HepG2 (cell line): Measurements from ENCODE around the gene PPIB. TPM values are rescaled to one million over a fixed set of nuclear protein-coding genes. Genes with fewer than 3 reads are reported as not detected.

Source experiments
- ATM ChIP-seq: fragments of 450-650 bp; IDR thresholded peaks from 2 replicates; pipeline ENCODE4 v1.7.1; 2017; ENCODE audit warnings: mild to moderate bottlenecking, borderline replicate concordance
- CEBPG ChIP-seq: IDR thresholded peaks from 2 replicates; pipeline ENCODE4 v1.6.1; 2016
- CHCHD3 ChIP-seq: sonication (generic); formaldehyde crosslinking; IDR thresholded peaks from 2 replicates; pipeline ENCODE4 v1.8.0; 2022; ENCODE audit warnings: mild to moderate bottlenecking, missing genetic modification reagents, moderate library complexity
- DNMT1 ChIP-seq: sonication (generic); formaldehyde crosslinking; IDR thresholded peaks from 2 replicates; pipeline ENCODE4 v1.5.1; 2020; ENCODE audit warnings: mild to moderate bottlenecking, missing genetic modification reagents
- FOXJ3 ChIP-seq: sonication (generic); formaldehyde crosslinking; IDR thresholded peaks from 2 replicates; pipeline ENCODE4 v1.4.0; 2020; ENCODE audit warnings: missing genetic modification reagents, mild to moderate bottlenecking, borderline replicate concordance
- HNRNPK ChIP-seq: fragments of 200-400 bp; formaldehyde crosslinking; IDR thresholded peaks from 2 replicates; pipeline ENCODE4 v1.6.1; 2018; ENCODE audit warnings: low read length, low read depth, moderate library complexity, mild to moderate bottlenecking; ENCODE audit not compliant: poor library complexity, severe bottlenecking
- KDM3A ChIP-seq: IDR thresholded peaks from 2 replicates; pipeline ENCODE4 v1.6.1; 2018; ENCODE audit warnings: low read depth, missing compliant biosample characterization
- MED8 ChIP-seq: sonication (generic); formaldehyde crosslinking; IDR thresholded peaks from 2 replicates; pipeline ENCODE4 v1.8.1; 2023; ENCODE audit warnings: mild to moderate bottlenecking, missing genetic modification reagents; ENCODE audit not compliant: insufficient replicate concordance
- MTA1 ChIP-seq: sonication (generic); formaldehyde crosslinking; IDR thresholded peaks from 2 replicates; pipeline ENCODE4 v1.4.0; 2020; ENCODE audit warnings: missing genetic modification reagents, mild to moderate bottlenecking, borderline replicate concordance
- NFRKB ChIP-seq: fragments of 450-650 bp; IDR thresholded peaks from 2 replicates; pipeline ENCODE4 v1.6.1; 2017
- PHF5A ChIP-seq: IDR thresholded peaks from one replicate; pipeline ENCODE4 v1.6.1; 2018; ENCODE audit warnings: low read depth, missing genetic modification reagents; ENCODE audit not compliant: unreplicated experiment
- RFX3 ChIP-seq: IDR thresholded peaks from 2 replicates; pipeline ENCODE4 v1.6.1; 2016; ENCODE audit warnings: missing biosample characterization, missing genetic modification reagents
- SP2 ChIP-seq: sonication (generic); formaldehyde crosslinking; IDR thresholded peaks from 2 replicates; pipeline ENCODE4 v1.5.1; 2020; ENCODE audit warnings: mild to moderate bottlenecking, missing genetic modification reagents
- STAT6 ChIP-seq: sonication (generic); formaldehyde crosslinking; IDR thresholded peaks from 2 replicates; pipeline ENCODE4 v1.4.0; 2020; ENCODE audit warnings: missing genetic modification reagents, mild to moderate bottlenecking, borderline replicate concordance
- TCF7 ChIP-seq: sonication (generic); IDR thresholded peaks from 2 replicates; pipeline ENCODE4 v1.6.1; 2016; ENCODE audit warnings: antibody characterized with exemption, low read depth
- TOPORS ChIP-seq: sonication (generic); formaldehyde crosslinking; IDR thresholded peaks from 2 replicates; pipeline ENCODE4 v1.8.0; 2023; ENCODE audit warnings: mild to moderate bottlenecking, missing genetic modification reagents
- ZNF383 ChIP-seq: sonication (generic); formaldehyde crosslinking; IDR thresholded peaks from 2 replicates; pipeline ENCODE4 v1.4.0; 2020; ENCODE audit warnings: missing genetic modification reagents, mild to moderate bottlenecking, borderline replicate concordance
- ZNF431 ChIP-seq: sonication (generic); formaldehyde crosslinking; IDR thresholded peaks from 2 replicates; pipeline ENCODE4 v1.9.0; 2022; ENCODE audit warnings: missing genetic modification reagents, low read depth, mild to moderate bottlenecking, borderline replicate concordance
- ZNF704 ChIP-seq: sonication (generic); formaldehyde crosslinking; IDR thresholded peaks from 2 replicates; pipeline ENCODE4 v1.8.1; 2023; ENCODE audit warnings: mild to moderate bottlenecking, inconsistent platforms, moderate library complexity, missing genetic modification reagents, borderline replicate concordance
- polyA plus RNA-seq, 8 experiments: library from polyadenylated mRNA; depleted of rRNA in 3 of 8; stranded (reverse) in 7 of 8; unstranded in 1 of 8; fragments of >200 nt; fragmentation: Illumina TruSeq in 4 of 8; extraction: Trizol in 4 of 8; gene quantifications; 2 replicates each; pipeline versions ENCODE4 v1.2.1 to v1.2.3, GENCODE V29; 2011 to 2016; ENCODE audit warnings: low read depth in 4 of 8, missing spikeins in 1 of 8, mixed read lengths in 1 of 8; ENCODE audit not compliant: insufficient read depth in 1 of 8
- total RNA-seq, 5 experiments: library from RNA; depleted of rRNA; stranded (reverse); fragments of >200 nt; fragmentation: Illumina TruSeq; extraction: Trizol; gene quantifications; 2 replicates each; pipeline ENCODE4 v1.2.3, GENCODE V29; 2016; ENCODE audit warnings: low read depth in 1 of 5
- TF ChIP-seq, protein P1 (sequence below): sonication (generic); formaldehyde crosslinking; IDR thresholded peaks from 2 replicates; pipeline ENCODE4 v1.4.0; 2020; ENCODE audit warnings: mild to moderate bottlenecking, missing genetic modification reagents
- TF ChIP-seq, protein P2 (sequence below): sonication (generic); formaldehyde crosslinking; IDR thresholded peaks from 2 replicates; pipeline ENCODE4 v1.4.0; 2020; ENCODE audit warnings: low read depth, mild to moderate bottlenecking, missing genetic modification reagents
- TF ChIP-seq, protein P3 (sequence below): sonication (generic); formaldehyde crosslinking; IDR thresholded peaks from 2 replicates; pipeline ENCODE4 v1.4.0; 2020; ENCODE audit warnings: missing genetic modification reagents; ENCODE audit errors: not compliant biosample characterization

Gene PPIB
- total and polyA plus RNA-seq, 2 of the 13 experiments (the other 11 are each of a cell fraction or from before 2014, with no cell fraction given): 780 to 882 TPM

GRCh38 chr15:64162869-64163658 lies at the start of gene PPIB (continued):
- TF ChIP-seq, protein P1, sequence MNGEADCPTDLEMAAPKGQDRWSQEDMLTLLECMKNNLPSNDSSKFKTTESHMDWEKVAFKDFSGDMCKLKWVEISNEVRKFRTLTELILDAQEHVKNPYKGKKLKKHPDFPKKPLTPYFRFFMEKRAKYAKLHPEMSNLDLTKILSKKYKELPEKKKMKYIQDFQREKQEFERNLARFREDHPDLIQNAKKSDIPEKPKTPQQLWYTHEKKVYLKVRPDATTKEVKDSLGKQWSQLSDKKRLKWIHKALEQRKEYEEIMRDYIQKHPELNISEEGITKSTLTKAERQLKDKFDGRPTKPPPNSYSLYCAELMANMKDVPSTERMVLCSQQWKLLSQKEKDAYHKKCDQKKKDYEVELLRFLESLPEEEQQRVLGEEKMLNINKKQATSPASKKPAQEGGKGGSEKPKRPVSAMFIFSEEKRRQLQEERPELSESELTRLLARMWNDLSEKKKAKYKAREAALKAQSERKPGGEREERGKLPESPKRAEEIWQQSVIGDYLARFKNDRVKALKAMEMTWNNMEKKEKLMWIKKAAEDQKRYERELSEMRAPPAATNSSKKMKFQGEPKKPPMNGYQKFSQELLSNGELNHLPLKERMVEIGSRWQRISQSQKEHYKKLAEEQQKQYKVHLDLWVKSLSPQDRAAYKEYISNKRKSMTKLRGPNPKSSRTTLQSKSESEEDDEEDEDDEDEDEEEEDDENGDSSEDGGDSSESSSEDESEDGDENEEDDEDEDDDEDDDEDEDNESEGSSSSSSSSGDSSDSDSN: peak; percentile 70; the same call in 1 of the 2 replicates
- peak; percentile 48 for TF ChIP-seq CEBPG (CRISPR knock-in tag)
- no peak for TF ChIP-seq RFX3 (CRISPR knock-in tag)
- no peak for TF ChIP-seq ATM
- peak; percentile 43 for TF ChIP-seq HNRNPK
- no peak for TF ChIP-seq KDM3A (CRISPR knock-in tag)
- TF ChIP-seq SP2 (CRISPR knock-in tag): peak; percentile 90
- TF ChIP-seq MTA1 (CRISPR knock-in tag): 0 out of 2 replicates have a peak, but pooled peaks have one; percentile 22
- no peak for TF ChIP-seq TOPORS (CRISPR knock-in tag)
- no peak for TF ChIP-seq DNMT1 (CRISPR knock-in tag)
- no peak for TF ChIP-seq TCF7
- TF ChIP-seq, protein P2, sequence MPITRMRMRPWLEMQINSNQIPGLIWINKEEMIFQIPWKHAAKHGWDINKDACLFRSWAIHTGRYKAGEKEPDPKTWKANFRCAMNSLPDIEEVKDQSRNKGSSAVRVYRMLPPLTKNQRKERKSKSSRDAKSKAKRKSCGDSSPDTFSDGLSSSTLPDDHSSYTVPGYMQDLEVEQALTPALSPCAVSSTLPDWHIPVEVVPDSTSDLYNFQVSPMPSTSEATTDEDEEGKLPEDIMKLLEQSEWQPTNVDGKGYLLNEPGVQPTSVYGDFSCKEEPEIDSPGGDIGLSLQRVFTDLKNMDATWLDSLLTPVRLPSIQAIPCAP (CRISPR knock-in tag): no peak
- no peak for TF ChIP-seq FOXJ3
- TF ChIP-seq, protein P3, sequence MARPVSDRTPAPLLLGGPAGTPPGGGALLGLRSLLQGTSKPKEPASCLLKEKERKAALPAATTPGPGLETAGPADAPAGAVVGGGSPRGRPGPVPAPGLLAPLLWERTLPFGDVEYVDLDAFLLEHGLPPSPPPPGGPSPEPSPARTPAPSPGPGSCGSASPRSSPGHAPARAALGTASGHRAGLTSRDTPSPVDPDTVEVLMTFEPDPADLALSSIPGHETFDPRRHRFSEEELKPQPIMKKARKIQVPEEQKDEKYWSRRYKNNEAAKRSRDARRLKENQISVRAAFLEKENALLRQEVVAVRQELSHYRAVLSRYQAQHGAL (CRISPR knock-in tag): no peak
- no peak; the same call in 1 of the 2 replicates for TF ChIP-seq ZNF431 (CRISPR knock-in tag)
- TF ChIP-seq CHCHD3: no peak
- no peak for TF ChIP-seq PHF5A (CRISPR knock-in tag)
- TF ChIP-seq ZNF704 (CRISPR knock-in tag): no peak
- peak; percentile 52 for TF ChIP-seq MED8
- no peak for TF ChIP-seq STAT6
- no peak for TF ChIP-seq ZNF383 (CRISPR knock-in tag)
- TF ChIP-seq NFRKB: no peak
